Chondrocyte (in vitro differentiated cells): ENCODE data around the gene MYO7A. TPM values are rescaled to one million over a fixed set of nuclear protein-coding genes. Genes with fewer than 3 reads are reported as not detected.
A peak's percentile ranks its signal among the peaks of the same experiment; 100 is the strongest.

ENCODE experiments used
- DNase-seq: peaks from one replicate; pipeline ENCODE4 v3.0.0; 2021; ENCODE audit warnings: mixed read lengths, low spot score
- H3K27ac Mint-ChIP-seq: one replicate; pipeline ENCODE4 v1.8.0; 2021; ENCODE audit warnings: mild to moderate bottlenecking, moderate library complexity, mixed read lengths; ENCODE audit not compliant: unreplicated experiment
- H3K27me3 Mint-ChIP-seq: 2 replicates; pipeline ENCODE4 v1.8.0; 2021; ENCODE audit warnings: low read depth, mixed read lengths
- H3K36me3 Mint-ChIP-seq: 2 replicates; pipeline ENCODE4 v1.8.0; 2021; ENCODE audit warnings: low read depth, mixed read lengths
- H3K4me1 Mint-ChIP-seq: 2 replicates; pipeline ENCODE4 v1.8.0; 2021; ENCODE audit warnings: low read depth, mild to moderate bottlenecking, mixed read lengths
- H3K4me3 Mint-ChIP-seq: one replicate; pipeline ENCODE4 v1.8.0; 2021; ENCODE audit warnings: mild to moderate bottlenecking, moderate library complexity, mixed read lengths; ENCODE audit not compliant: unreplicated experiment
- H3K9me3 Mint-ChIP-seq: 2 replicates; pipeline ENCODE4 v1.8.0; 2021; ENCODE audit warnings: low read depth, mixed read lengths
- CTCF ChIP-seq: fragments of 200-600 bp; sonication (generic); IDR thresholded peaks from 2 replicates; pipeline ENCODE4 v1.5.0; 2021; ENCODE audit warnings: antibody characterized with exemption, mild to moderate bottlenecking, moderate library complexity
- total RNA-seq: library from RNA; stranded (reverse); gene quantifications from 3 replicates; pipeline ENCODE4 v1.2.1, GENCODE V29; 2021

Gene MYO7A
- total RNA-seq, 1 donor from 2014 or later: not detected

DNA sequence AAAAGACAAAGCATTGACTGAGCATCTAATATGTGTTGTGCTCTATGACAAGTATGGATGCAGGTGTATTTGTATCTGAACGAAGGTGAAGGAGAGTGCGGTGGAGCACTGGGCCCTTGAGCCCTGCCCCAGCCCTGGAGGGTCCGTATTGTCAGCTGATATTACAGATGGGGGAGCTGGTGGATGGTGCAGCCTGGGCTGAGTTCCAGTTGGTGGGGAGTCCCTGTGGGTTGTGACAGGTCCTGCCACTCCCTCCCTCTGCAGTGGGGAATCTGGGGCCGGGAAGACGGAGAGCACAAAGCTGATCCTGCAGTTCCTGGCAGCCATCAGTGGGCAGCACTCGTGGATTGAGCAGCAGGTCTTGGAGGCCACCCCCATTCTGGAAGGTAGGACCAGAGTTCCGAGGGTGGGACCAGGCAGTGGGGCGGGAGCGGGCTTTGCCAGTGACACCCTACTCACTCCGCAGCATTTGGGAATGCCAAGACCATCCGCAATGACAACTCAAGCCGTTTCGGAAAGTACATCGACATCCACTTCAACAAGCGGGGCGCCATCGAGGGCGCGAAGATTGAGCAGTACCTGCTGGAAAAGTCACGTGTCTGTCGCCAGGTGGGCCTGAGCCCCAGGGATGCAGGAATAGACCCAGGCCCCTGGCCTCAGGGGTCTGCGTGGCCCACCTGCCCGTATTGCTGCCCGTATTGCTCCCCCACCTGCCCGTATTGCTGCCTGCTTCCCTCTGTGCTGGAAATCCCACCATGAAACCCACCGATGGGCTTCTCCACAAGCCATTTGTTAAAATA is 28.6 kb downstream of the MYO7A start:
- Mint-ChIP-seq H3K27ac (no peak overlapping the region), H3K4me3 (no peak overlapping the region), H3K4me1 (peaks cover 10% of the 10 kb centered on the region), H3K36me3 (no peaks in the 10 kb centered on the region), H3K9me3 (no peaks in the 10 kb centered on the region), H3K27me3 (peaks cover 16% of the 10 kb centered on the region)
- no peak for TF ChIP-seq CTCF
- DNase-seq: no peak

- H3K27ac Mint-ChIP-seq: no peak overlapping the region
- H3K27me3 Mint-ChIP-seq: peaks cover 22% of the 10 kb centered on the region
- peak; percentile 85 for DNase-seq
- no peaks in the 10 kb centered on the region for H3K36me3 Mint-ChIP-seq
- TF ChIP-seq CTCF: no peak
- H3K4me3 Mint-ChIP-seq: no peak overlapping the region
- H3K9me3 Mint-ChIP-seq: no peaks in the 10 kb centered on the region
- no peaks in the 10 kb centered on the region for H3K4me1 Mint-ChIP-seq
Observed at GRCh38 chr11:77158041-77158695, 30.1 kb downstream of the MYO7A start.

GRCh38 chr11:77159219-77159936 is 31.3 kb downstream of the MYO7A start:
- Mint-ChIP-seq H3K4me1 (no peaks in the 10 kb centered on the region), H3K36me3 (no peaks in the 10 kb centered on the region), H3K27me3 (peaks cover 22% of the 10 kb centered on the region), H3K4me3 (no peak overlapping the region), H3K27ac (no peak overlapping the region), H3K9me3 (no peaks in the 10 kb centered on the region)
- DNase-seq: no peak
- no peak for TF ChIP-seq CTCF

GRCh38 chr11:77159937-77160495 is 32.0 kb downstream of the MYO7A start:
- no peak for TF ChIP-seq CTCF
- no peak for DNase-seq
- H3K4me1 Mint-ChIP-seq: no peaks in the 10 kb centered on the region
- no peaks in the 10 kb centered on the region for H3K9me3 Mint-ChIP-seq
- H3K27ac Mint-ChIP-seq: no peak overlapping the region
- no peak overlapping the region for H3K4me3 Mint-ChIP-seq
- H3K27me3 Mint-ChIP-seq: peaks cover 22% of the 10 kb centered on the region
- no peaks in the 10 kb centered on the region for H3K36me3 Mint-ChIP-seq

- Mint-ChIP-seq H3K9me3 (no peaks in the 10 kb centered on the region), H3K4me1 (no peaks in the 10 kb centered on the region), H3K36me3 (no peaks in the 10 kb centered on the region), H3K4me3 (no peak overlapping the region), H3K27me3 (peaks cover 23% of the 10 kb centered on the region), H3K27ac (no peak overlapping the region)
- no peak for TF ChIP-seq CTCF
- DNase-seq: no peak
Observed at GRCh38 chr11:77163271-77163670, 35.2 kb downstream of the MYO7A start.
